ENCODE results near the gene HOXA11.

GRCh38 chr7:27194686-27195379 is 9.8 kb upstream of the HOXA11 start:
- TF ChIP-seq POLR2AphosphoS5 (IDR thresholded peaks at IDR 0.05; ENCODE audit: insufficient read depth in 1 of 2, low read depth in 1 of 2) (no peak), POLR2A (IDR thresholded peaks at IDR 0.05) (peak in 1 of 2 donors; percentile 23)

Data from vagina (tissue), 2 donors.